ENCODE data around the gene CACNA2D4. TPM values are rescaled to one million over a fixed set of nuclear protein-coding genes. Genes with fewer than 3 reads are reported as not detected.

The CACNA2D4 gene
- total and polyA plus RNA-seq, 2 experiments from 2014 or later: 0.23 TPM; not detected in 1

GRCh38 chr12:1808036-1808797, 110.2 kb downstream of the CACNA2D4 start:
- H2AFZ ChIP-seq: no peak overlapping the region
- in situ Hi-C loops (cut with MboI): loop anchor here (25.0 kb wide), 1 partner anchor 779 kb away; no protein-coding TSS in a partner anchor
- no peaks in the 10 kb centered on the region for H3F3A ChIP-seq (ENCODE audit: insufficient read depth)
- no peaks in the 10 kb centered on the region for H3K9me3 ChIP-seq (ENCODE audit: low read depth)
- DNase-seq: no peak
- H3K4me2 ChIP-seq (ENCODE audit: unreplicated experiment): no peak overlapping the region
- H3K4me3 ChIP-seq: no peak overlapping the region
- no peaks in the 10 kb centered on the region for H3K79me2 ChIP-seq (ENCODE audit: insufficient read depth)
- H4K20me1 ChIP-seq (ENCODE audit: insufficient read depth): no peaks in the 10 kb centered on the region
- TF ChIP-seq EZH2 (IDR thresholded peaks at IDR 0.05; ENCODE audit: insufficient read depth, poor library complexity, severe bottlenecking) (no peak), EZH2phosphoT487 (IDR thresholded peaks at IDR 0.05; ENCODE audit: insufficient read depth, low read depth) (no peak)
- no peaks in the 10 kb centered on the region for H3K36me3 ChIP-seq (ENCODE audit: low read depth)
- 72 to 73% methylated on average over 19 of the region's 19 CpGs for WGBS, 2 experiments (ENCODE audit: low coverage in 1 of 2, low lambda C conversion rate in 2 of 2, missing lambda C conversion rate in 2 of 2)
- no peak overlapping the region for H3K27ac ChIP-seq
- H3K27me3 ChIP-seq (replicated peaks; ENCODE audit: insufficient read depth): 0 out of 2 replicates have a peak, but pooled peaks cover 4% of the 10 kb centered on the region
- H3K9ac ChIP-seq: no peak overlapping the region
- H3K9me2 ChIP-seq (ENCODE audit: insufficient read depth): no peaks in the 10 kb centered on the region
- H3K4me1 ChIP-seq (ENCODE audit: insufficient read depth): peaks cover 6% of the 10 kb centered on the region; the same call in 1 of the 2 replicates

GRCh38 chr12:1807087-1807860, 111.2 kb downstream of the CACNA2D4 start:
- WGBS, 2 experiments (ENCODE audit: low coverage in 1 of 2, low lambda C conversion rate in 2 of 2, missing lambda C conversion rate in 2 of 2): 75 to 78% methylated on average over 15 of the region's 15 CpGs

GRCh38 chr12:1806301-1807086, 112.0 kb downstream of the CACNA2D4 start:
- no peaks in the 10 kb centered on the region for H3K79me2 ChIP-seq (ENCODE audit: insufficient read depth)
- H3K36me3 ChIP-seq (ENCODE audit: low read depth): no peaks in the 10 kb centered on the region
- peak; percentile 71 for DNase-seq

More at GRCh38 chr12:1807087-1807860, 111.2 kb downstream of the CACNA2D4 start:
- H3K9ac ChIP-seq: no peak overlapping the region
- H3K4me3 ChIP-seq: no peak overlapping the region
- H3K4me2 ChIP-seq (ENCODE audit: unreplicated experiment): no peak overlapping the region
- no peaks in the 10 kb centered on the region for H3K79me2 ChIP-seq (ENCODE audit: insufficient read depth)
- H3K4me1 ChIP-seq (ENCODE audit: insufficient read depth): peaks cover 6% of the 10 kb centered on the region; the same call in 1 of the 2 replicates
- no peak overlapping the region for H2AFZ ChIP-seq
- no peak for TF ChIP-seq EZH2phosphoT487 (IDR thresholded peaks at IDR 0.05; ENCODE audit: insufficient read depth, low read depth)
- TF ChIP-seq EZH2 (IDR thresholded peaks at IDR 0.05; ENCODE audit: insufficient read depth, poor library complexity, severe bottlenecking): no peak
- no peaks in the 10 kb centered on the region for H3K36me3 ChIP-seq (ENCODE audit: low read depth)
- H3F3A ChIP-seq (ENCODE audit: insufficient read depth): no peaks in the 10 kb centered on the region
- H3K9me2 ChIP-seq (ENCODE audit: insufficient read depth): no peaks in the 10 kb centered on the region
- H3K9me3 ChIP-seq (ENCODE audit: low read depth): no peaks in the 10 kb centered on the region
- 0 out of 2 replicates have a peak, but pooled peaks cover 4% of the 10 kb centered on the region for H3K27me3 ChIP-seq (replicated peaks; ENCODE audit: insufficient read depth)
- in situ Hi-C loops (cut with MboI): loop anchor here (25.0 kb wide), 1 partner anchor 780 kb away; no protein-coding TSS in a partner anchor
- H3K27ac ChIP-seq: no peak overlapping the region
- H4K20me1 ChIP-seq (ENCODE audit: insufficient read depth): no peaks in the 10 kb centered on the region
- no peak for DNase-seq

More at GRCh38 chr12:1806301-1807086, 112.0 kb downstream of the CACNA2D4 start:
- Histone ChIP-seq H3K27me3 (replicated peaks; ENCODE audit: insufficient read depth) (no peaks in the 10 kb centered on the region), H3K27ac (no peak overlapping the region), H3K9me3 (ENCODE audit: low read depth) (no peaks in the 10 kb centered on the region), H3K9me2 (ENCODE audit: insufficient read depth) (no peaks in the 10 kb centered on the region), H3F3A (ENCODE audit: insufficient read depth) (no peaks in the 10 kb centered on the region), H3K9ac (no peak overlapping the region), H3K4me1 (ENCODE audit: insufficient read depth) (peaks cover 6% of the 10 kb centered on the region; the same call in 1 of the 2 replicates), H2AFZ (peak overlapping the region; percentile 50; the same call in 1 of the 2 replicates), H4K20me1 (ENCODE audit: insufficient read depth) (no peaks in the 10 kb centered on the region), H3K4me2 (ENCODE audit: unreplicated experiment) (no peak overlapping the region), H3K4me3 (no peak overlapping the region)
- WGBS, 2 experiments (ENCODE audit: low coverage in 1 of 2, low lambda C conversion rate in 2 of 2, missing lambda C conversion rate in 2 of 2): 28 to 29% methylated on average over 7 of the region's 7 CpGs
- in situ Hi-C loops (cut with MboI): loop anchor here (25.0 kb wide), 1 partner anchor 781 kb away; no protein-coding TSS in a partner anchor
- no peak for TF ChIP-seq EZH2phosphoT487 (IDR thresholded peaks at IDR 0.05; ENCODE audit: insufficient read depth, low read depth)
- TF ChIP-seq EZH2 (IDR thresholded peaks at IDR 0.05; ENCODE audit: insufficient read depth, poor library complexity, severe bottlenecking): no peak
